ENCODE results near the gene TACO1.

DNA sequence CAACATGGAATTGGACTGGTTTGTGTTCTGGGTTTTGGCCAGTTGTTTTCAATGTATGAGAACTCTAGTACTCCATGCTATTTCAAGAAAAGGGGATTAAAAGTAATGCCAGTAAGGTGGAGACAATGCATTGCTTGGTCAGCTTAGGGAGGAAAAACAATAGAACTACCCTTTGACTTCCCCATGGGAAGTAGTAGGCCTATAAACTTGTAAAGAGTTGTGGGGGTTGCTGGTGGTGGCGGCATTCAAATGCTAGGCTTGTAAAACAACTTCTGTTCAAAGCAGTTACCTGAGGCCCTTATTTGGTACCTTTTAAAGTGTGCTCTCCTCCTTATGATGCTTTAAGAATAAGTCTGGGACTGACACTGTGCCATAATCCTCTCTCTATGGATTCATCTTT is 30.9 kb downstream of the TACO1 start:
- TF ChIP-seq YY1 (IDR thresholded peaks at IDR 0.05; ENCODE audit: insufficient read depth, insufficient read length) (no peak), ZNF274 (IDR thresholded peaks at IDR 0.05; ENCODE audit: low read depth, low read length) (no peak)

Measured in NT2/D1 (cell line).